Measurements from ENCODE around the gene A4GNT. TPM values are rescaled to one million over a fixed set of nuclear protein-coding genes. Genes with fewer than 3 reads are reported as not detected.

A4GNT gene
- total and polyA plus RNA-seq, 2 donors (not counting 1 experiment from before 2014, with no cell fraction given), result not detected

GRCh38 chr3:138165061-138165460 lies 32.9 kb upstream of the A4GNT start:
- peaks cover 22 to 61% of the 10 kb centered on the region in 2 experiments for H3K36me3 ChIP-seq (replicated peaks in 1 of 2; ENCODE audit: control extremely low read depth in 1 of 2, control insufficient read depth in 1 of 2, extremely low read depth in 1 of 2, insufficient read depth in 2 of 2, low read length in 1 of 2)
- CTCF ChIA-PET, result no interaction called here
- TF ChIP-seq CTCF (IDR thresholded peaks at IDR 0.05), result no peak
- no peak for TF ChIP-seq EZH2 (IDR thresholded peaks at IDR 0.05; ENCODE audit: borderline replicate concordance, insufficient read depth, low read depth, low read length, poor library complexity, severe bottlenecking)
- intact Hi-C loops (cut with micrococcal nuclease), result no loop called here
- no peaks in the 10 kb centered on the region for H3K9me3 ChIP-seq (ENCODE audit: control extremely low read depth in 1 of 3, control insufficient read depth in 2 of 3, insufficient read depth in 1 of 3, low read length in 2 of 3)
- Mint-ChIP-seq H3K4me3 (no peak overlapping the region), H3K9me3 (ENCODE audit: insufficient read depth) (no peaks in the 10 kb centered on the region), H3K27me3 (no peaks in the 10 kb centered on the region), H3K4me1 (no peaks in the 10 kb centered on the region), H3K27ac (no peak overlapping the region)
- no peaks in the 10 kb centered on the region for H4K20me1 ChIP-seq (ENCODE audit: control insufficient read depth, insufficient read depth, low read length, poor library complexity, severe bottlenecking)
- 100% methylated on average over 2 of the region's 2 CpGs for WGBS (ENCODE audit: insufficient coverage)
- H3K9ac ChIP-seq (ENCODE audit: low read length), result no peak overlapping the region
- DNase-seq (no peak), ATAC-seq (ENCODE audit: low read depth) (no peak)
- no peaks in the 10 kb centered on the region for H3K27me3 ChIP-seq (replicated peaks in 1 of 4; ENCODE audit: control extremely low read depth in 1 of 4, control insufficient read depth in 3 of 4, insufficient read depth in 4 of 4, low read length in 3 of 4)
- POLR2A ChIA-PET, result no interaction called here
- H3K4me3 ChIP-seq (ENCODE audit: control extremely low read depth in 1 of 5, extremely low read depth in 1 of 5, insufficient read depth in 1 of 5, low read depth in 2 of 5, low read length in 4 of 5), result no peak overlapping the region
- no peaks in the 10 kb centered on the region for H3K4me1 ChIP-seq (ENCODE audit: control insufficient read depth in 2 of 2, insufficient read depth in 2 of 2, low read length in 2 of 2)
- no peak overlapping the region for H3K4me2 ChIP-seq (replicated peaks; ENCODE audit: low read depth, low read length, poor library complexity, severe bottlenecking)
- no peak overlapping the region for H2AFZ ChIP-seq (ENCODE audit: insufficient read depth, low read depth, low read length, poor library complexity, severe bottlenecking)
- H3K79me2 ChIP-seq (ENCODE audit: control insufficient read depth, insufficient read depth, low read length), result no peaks in the 10 kb centered on the region
- H3K27ac ChIP-seq (ENCODE audit: low read length in 2 of 2), result no peak overlapping the region

- Histone ChIP-seq H3K9me3 (ENCODE audit: control extremely low read depth in 1 of 3, control insufficient read depth in 2 of 3, insufficient read depth in 1 of 3, low read length in 2 of 3) (peaks cover 1 to 7% (median 2%) of the 10 kb centered on the region in 3 donors), H3K27me3 (replicated peaks in 1 of 4; ENCODE audit: control extremely low read depth in 1 of 4, control insufficient read depth in 3 of 4, insufficient read depth in 4 of 4, low read length in 3 of 4) (no peaks in the 10 kb centered on the region), H3K4me1 (ENCODE audit: control insufficient read depth in 2 of 2, insufficient read depth in 2 of 2, low read length in 2 of 2) (no peaks in the 10 kb centered on the region), H3K4me3 (ENCODE audit: control extremely low read depth in 1 of 5, extremely low read depth in 1 of 5, insufficient read depth in 1 of 5, low read depth in 2 of 5, low read length in 4 of 5) (no peak overlapping the region), H3K79me2 (ENCODE audit: control insufficient read depth, insufficient read depth, low read length) (no peaks in the 10 kb centered on the region), H3K9ac (ENCODE audit: low read length) (no peak overlapping the region), H3K27ac (ENCODE audit: low read length in 2 of 2) (no peak overlapping the region), H2AFZ (ENCODE audit: insufficient read depth, low read depth, low read length, poor library complexity, severe bottlenecking) (no peak overlapping the region), H3K4me2 (replicated peaks; ENCODE audit: low read depth, low read length, poor library complexity, severe bottlenecking) (no peak overlapping the region), H3K36me3 (replicated peaks in 1 of 2; ENCODE audit: control extremely low read depth in 1 of 2, control insufficient read depth in 1 of 2, extremely low read depth in 1 of 2, insufficient read depth in 2 of 2, low read length in 1 of 2) (peaks cover 2 to 13% of the 10 kb centered on the region in 2 experiments), H4K20me1 (ENCODE audit: control insufficient read depth, insufficient read depth, low read length, poor library complexity, severe bottlenecking) (no peaks in the 10 kb centered on the region)
- intact Hi-C loops (cut with micrococcal nuclease), result no loop called here
- Mint-ChIP-seq H3K9me3 (ENCODE audit: insufficient read depth) (peaks cover 9% of the 10 kb centered on the region), H3K27me3 (no peaks in the 10 kb centered on the region), H3K4me1 (no peaks in the 10 kb centered on the region), H3K4me3 (no peak overlapping the region), H3K27ac (no peak overlapping the region)
- ATAC-seq (ENCODE audit: low read depth), result no peak
- WGBS (ENCODE audit: insufficient coverage), result 93% methylated on average over 3 of the region's 4 CpGs
- DNase-seq, result no peak
- TF ChIP-seq CTCF (IDR thresholded peaks at IDR 0.05), result no peak
- no peak for TF ChIP-seq EZH2 (IDR thresholded peaks at IDR 0.05; ENCODE audit: borderline replicate concordance, insufficient read depth, low read depth, low read length, poor library complexity, severe bottlenecking)
- ChIA-PET POLR2A (no interaction called here), CTCF (no interaction called here)
These were observed 25.6 kb upstream of the A4GNT start for GRCh38 chr3:138157743-138158142.
